ENCODE data around the gene ALKBH2. TPM values are rescaled to one million over a fixed set of nuclear protein-coding genes. Genes with fewer than 3 reads are reported as not detected.
A peak's percentile ranks its signal among the peaks of the same experiment; 100 is the strongest.

The ALKBH2 gene
- polyA plus RNA-seq, 1 experiment, result 13.2 TPM

GRCh38 chr12:109137055-109137454 is 43.8 kb upstream of the ALKBH2 start:
- ChIA-PET POLR2A (no interaction called here), CTCF (interaction anchor here (0.7 to 1.0 kb wide), 2 partner anchors 25 to 250 kb away, joined by 3 to 4 read pairs; no protein-coding TSS in a partner anchor)
- Histone ChIP-seq H3K27me3 (ENCODE audit: control insufficient read depth, insufficient read depth, low read length) (peaks cover 5% of the 10 kb centered on the region), H3K27ac (ENCODE audit: low read depth, low read length) (no peak overlapping the region), H3K9me3 (ENCODE audit: control insufficient read depth, insufficient read depth, low read length) (peaks cover 4% of the 10 kb centered on the region; the same call in 1 of the 2 replicates), H3K4me3 (ENCODE audit: low read depth, low read length) (no peak overlapping the region)
- no peak for TF ChIP-seq CTCF (IDR thresholded peaks at IDR 0.05; ENCODE audit: low read depth, low read length)
- no peak for DNase-seq (ENCODE audit: low read depth, low spot score)

GRCh38 chr12:109134186-109134917 is 41.1 kb upstream of the ALKBH2 start:
- CTCF ChIA-PET, result interaction anchor here (0.6 to 3.0 kb wide), 6 partner anchors 11 to 261 kb away, joined by 3 to 14 read pairs (median 4); no protein-coding TSS in a partner anchor
- Histone ChIP-seq H3K9me3 (ENCODE audit: control insufficient read depth, insufficient read depth, low read length) (peaks cover 4% of the 10 kb centered on the region; the same call in 1 of the 2 replicates), H3K27ac (ENCODE audit: low read depth, low read length) (no peak overlapping the region), H3K27me3 (ENCODE audit: control insufficient read depth, insufficient read depth, low read length) (peaks cover 4% of the 10 kb centered on the region), H3K4me3 (ENCODE audit: low read depth, low read length) (no peak overlapping the region)
- no peak for DNase-seq (ENCODE audit: low read depth, low spot score)
- TF ChIP-seq CTCF (IDR thresholded peaks at IDR 0.05; ENCODE audit: low read depth, low read length), result peak; percentile 69
- POLR2A ChIA-PET, result no interaction called here

GRCh38 chr12:109131154-109132050 is 38.1 kb upstream of the ALKBH2 start:
- Histone ChIP-seq H3K4me3 (ENCODE audit: low read depth, low read length) (no peak overlapping the region), H3K27me3 (ENCODE audit: control insufficient read depth, insufficient read depth, low read length) (peaks cover 2% of the 10 kb centered on the region), H3K27ac (ENCODE audit: low read depth, low read length) (no peak overlapping the region), H3K9me3 (ENCODE audit: control insufficient read depth, insufficient read depth, low read length) (peaks cover 4% of the 10 kb centered on the region; the same call in 1 of the 2 replicates)
- POLR2A ChIA-PET, result interaction anchor here (0.7 kb wide), 1 partner anchor 23 kb away, joined by 5 read pairs; no protein-coding TSS in a partner anchor
- no peak for TF ChIP-seq CTCF (IDR thresholded peaks at IDR 0.05; ENCODE audit: low read depth, low read length)
- no peak for DNase-seq (ENCODE audit: low read depth, low spot score)
- CTCF ChIA-PET, result no interaction called here

- CTCF ChIA-PET, result interaction anchor here (0.5 kb wide), 1 partner anchor 249 kb away, joined by 3 read pairs; no protein-coding TSS in a partner anchor
- H3K27me3 ChIP-seq (ENCODE audit: control insufficient read depth, insufficient read depth, low read length), result peaks cover 2% of the 10 kb centered on the region
- POLR2A ChIA-PET, result interaction anchor here (0.7 kb wide), 1 partner anchor 24 kb away, joined by 5 read pairs; no protein-coding TSS in a partner anchor
- H3K4me3 ChIP-seq (ENCODE audit: low read depth, low read length), result no peak overlapping the region
- no peak for DNase-seq (ENCODE audit: low read depth, low spot score)
- H3K27ac ChIP-seq (ENCODE audit: low read depth, low read length), result no peak overlapping the region
- no peaks in the 10 kb centered on the region for H3K9me3 ChIP-seq (ENCODE audit: control insufficient read depth, insufficient read depth, low read length)
- TF ChIP-seq CTCF (IDR thresholded peaks at IDR 0.05; ENCODE audit: low read depth, low read length), result no peak
These were observed 37.3 kb upstream of the ALKBH2 start for GRCh38 chr12:109130297-109131153.

Data from AG04450 (cell line).